ENCODE measurements around the gene PLXDC2.

The PLXDC2 gene

GRCh38 chr10:19947656-19948055, 131.4 kb downstream of the PLXDC2 start:
- no peak for DNase-seq (ENCODE audit: extremely low read depth, low read depth)
- no peak for TF ChIP-seq CTCF (IDR thresholded peaks at IDR 0.05; ENCODE audit: low read depth, low read length, missing control alignments)
- no peak overlapping the region for H3K4me3 ChIP-seq (replicated peaks; ENCODE audit: low read depth, low read length)

GRCh38 chr10:19952224-19953010, 136.2 kb downstream of the PLXDC2 start:
- no peak for DNase-seq (ENCODE audit: extremely low read depth, low read depth)
- TF ChIP-seq CTCF (IDR thresholded peaks at IDR 0.05; ENCODE audit: low read depth, low read length, missing control alignments): no peak
- no peak overlapping the region for H3K4me3 ChIP-seq (replicated peaks; ENCODE audit: low read depth, low read length)

GRCh38 chr10:19954601-19955000, 138.4 kb downstream of the PLXDC2 start:
- no peak for TF ChIP-seq CTCF (IDR thresholded peaks at IDR 0.05; ENCODE audit: low read depth, low read length, missing control alignments)
- no peak for DNase-seq (ENCODE audit: extremely low read depth, low read depth)
- H3K4me3 ChIP-seq (replicated peaks; ENCODE audit: low read depth, low read length): no peak overlapping the region

- no peak overlapping the region for H3K4me3 ChIP-seq (replicated peaks; ENCODE audit: low read depth, low read length)
- no peak for DNase-seq (ENCODE audit: extremely low read depth, low read depth)
- TF ChIP-seq CTCF (IDR thresholded peaks at IDR 0.05; ENCODE audit: low read depth, low read length, missing control alignments): no peak
Measured at GRCh38 chr10:19956516-19957032, 140.3 kb downstream of the PLXDC2 start.

GRCh38 chr10:19958787-19959186, 142.6 kb downstream of the PLXDC2 start:
- TF ChIP-seq CTCF (IDR thresholded peaks at IDR 0.05; ENCODE audit: low read depth, low read length, missing control alignments): no peak
- DNase-seq (ENCODE audit: extremely low read depth, low read depth): no peak
- no peak overlapping the region for H3K4me3 ChIP-seq (replicated peaks; ENCODE audit: low read depth, low read length)

GRCh38 chr10:19961076-19962053, 145.1 kb downstream of the PLXDC2 start:
- no peak overlapping the region for H3K4me3 ChIP-seq (replicated peaks; ENCODE audit: low read depth, low read length)
- TF ChIP-seq CTCF (IDR thresholded peaks at IDR 0.05; ENCODE audit: low read depth, low read length, missing control alignments): no peak
- DNase-seq (ENCODE audit: extremely low read depth, low read depth): no peak

All from HFF-Myc (cell line).